ENCODE results near the gene C1orf167.

The C1orf167 gene

DNA sequence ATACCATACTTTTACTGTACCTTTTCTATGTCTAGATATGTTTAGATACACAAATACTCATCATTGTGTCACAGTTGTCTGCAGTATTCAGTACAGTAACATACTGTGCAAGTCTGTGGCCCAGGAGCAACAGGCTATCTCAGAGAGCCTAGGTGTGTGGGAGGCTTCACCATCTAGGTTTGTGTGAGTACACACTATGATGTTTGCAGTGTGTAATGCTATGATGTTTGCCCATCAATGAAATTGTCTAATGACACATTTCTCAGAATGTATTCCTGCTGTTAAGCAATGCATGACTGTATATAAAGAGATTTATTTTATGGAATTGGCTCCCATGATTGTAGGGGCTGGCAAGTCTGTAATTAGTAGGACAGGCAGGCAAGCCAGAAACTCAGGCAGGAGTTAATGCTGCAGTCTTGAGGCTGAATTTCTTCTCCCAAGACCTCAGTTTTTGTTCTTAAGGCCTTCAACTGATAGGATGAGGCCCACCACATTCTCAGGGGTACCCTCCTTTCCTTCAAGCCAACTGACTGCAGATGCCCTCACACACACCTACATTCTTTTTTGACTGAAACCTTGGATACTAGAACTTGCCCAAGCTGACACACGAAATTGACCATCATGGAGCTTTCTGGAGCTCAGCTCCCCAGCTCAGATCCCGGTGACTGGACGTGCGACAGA, 33.7 kb upstream of the C1orf167 start:
- no peaks in the 10 kb centered on the region for H3K9me3 ChIP-seq (ENCODE audit: insufficient read depth, low read length)
- no peak overlapping the region for H3K9ac ChIP-seq (ENCODE audit: low read length)
- H3K4me2 ChIP-seq (ENCODE audit: low read length) = no peak overlapping the region
- no peak overlapping the region for H3K4me3 ChIP-seq (ENCODE audit: low read length)
- no peaks in the 10 kb centered on the region for H3K4me1 ChIP-seq (ENCODE audit: low read length)
- no peaks in the 10 kb centered on the region for H3K36me3 ChIP-seq (replicated peaks; ENCODE audit: low read depth, low read length)
- no peak overlapping the region for H3K27ac ChIP-seq (ENCODE audit: low read length)
- no peak for TF ChIP-seq EZH2phosphoT487 (IDR thresholded peaks at IDR 0.05; ENCODE audit: low read depth)
- TF ChIP-seq, protein P1, sequence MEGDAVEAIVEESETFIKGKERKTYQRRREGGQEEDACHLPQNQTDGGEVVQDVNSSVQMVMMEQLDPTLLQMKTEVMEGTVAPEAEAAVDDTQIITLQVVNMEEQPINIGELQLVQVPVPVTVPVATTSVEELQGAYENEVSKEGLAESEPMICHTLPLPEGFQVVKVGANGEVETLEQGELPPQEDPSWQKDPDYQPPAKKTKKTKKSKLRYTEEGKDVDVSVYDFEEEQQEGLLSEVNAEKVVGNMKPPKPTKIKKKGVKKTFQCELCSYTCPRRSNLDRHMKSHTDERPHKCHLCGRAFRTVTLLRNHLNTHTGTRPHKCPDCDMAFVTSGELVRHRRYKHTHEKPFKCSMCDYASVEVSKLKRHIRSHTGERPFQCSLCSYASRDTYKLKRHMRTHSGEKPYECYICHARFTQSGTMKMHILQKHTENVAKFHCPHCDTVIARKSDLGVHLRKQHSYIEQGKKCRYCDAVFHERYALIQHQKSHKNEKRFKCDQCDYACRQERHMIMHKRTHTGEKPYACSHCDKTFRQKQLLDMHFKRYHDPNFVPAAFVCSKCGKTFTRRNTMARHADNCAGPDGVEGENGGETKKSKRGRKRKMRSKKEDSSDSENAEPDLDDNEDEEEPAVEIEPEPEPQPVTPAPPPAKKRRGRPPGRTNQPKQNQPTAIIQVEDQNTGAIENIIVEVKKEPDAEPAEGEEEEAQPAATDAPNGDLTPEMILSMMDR (IDR thresholded peaks at IDR 0.05; ENCODE audit: low read depth, low read length) = no peak
- H2AFZ ChIP-seq (ENCODE audit: low read depth, low read length) = no peak overlapping the region
- no peaks in the 10 kb centered on the region for H3K79me2 ChIP-seq (ENCODE audit: low read length)
- no peaks in the 10 kb centered on the region for H4K20me1 ChIP-seq (ENCODE audit: insufficient read depth, low read length)
- no peaks in the 10 kb centered on the region for H3K27me3 ChIP-seq (ENCODE audit: low read depth, low read length)

DNA sequence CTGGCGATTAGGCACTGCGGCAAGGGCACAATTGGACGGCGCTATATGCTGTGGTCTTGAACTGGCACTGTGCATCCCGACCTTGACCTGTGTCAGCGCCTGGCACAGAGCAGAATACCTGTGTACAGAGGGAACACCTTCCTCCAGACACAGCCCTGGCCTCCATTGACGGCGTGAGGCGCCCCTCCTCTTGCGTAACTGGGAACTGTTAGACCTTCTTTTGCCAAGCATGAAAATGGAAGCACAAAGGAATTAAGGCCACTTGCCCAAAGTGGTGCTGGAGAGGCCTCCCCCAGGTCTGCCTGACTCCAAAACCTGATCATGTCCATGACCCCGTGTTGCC, 32.9 kb upstream of the C1orf167 start:
- H3K4me1 ChIP-seq (ENCODE audit: low read length) = no peaks in the 10 kb centered on the region
- TF ChIP-seq EZH2phosphoT487 (IDR thresholded peaks at IDR 0.05; ENCODE audit: low read depth) = no peak
- TF ChIP-seq, protein P1 (IDR thresholded peaks at IDR 0.05; ENCODE audit: low read depth, low read length) = no peak
- no peak overlapping the region for H3K27ac ChIP-seq (ENCODE audit: low read length)
- no peak overlapping the region for H3K9ac ChIP-seq (ENCODE audit: low read length)
- H4K20me1 ChIP-seq (ENCODE audit: insufficient read depth, low read length) = no peaks in the 10 kb centered on the region
- H3K36me3 ChIP-seq (replicated peaks; ENCODE audit: low read depth, low read length) = no peaks in the 10 kb centered on the region
- H3K4me2 ChIP-seq (ENCODE audit: low read length) = no peak overlapping the region
- H2AFZ ChIP-seq (ENCODE audit: low read depth, low read length) = no peak overlapping the region
- H3K27me3 ChIP-seq (ENCODE audit: low read depth, low read length) = no peaks in the 10 kb centered on the region
- no peaks in the 10 kb centered on the region for H3K79me2 ChIP-seq (ENCODE audit: low read length)
- no peaks in the 10 kb centered on the region for H3K9me3 ChIP-seq (ENCODE audit: insufficient read depth, low read length)
- H3K4me3 ChIP-seq (ENCODE audit: low read length) = no peak overlapping the region

DNA sequence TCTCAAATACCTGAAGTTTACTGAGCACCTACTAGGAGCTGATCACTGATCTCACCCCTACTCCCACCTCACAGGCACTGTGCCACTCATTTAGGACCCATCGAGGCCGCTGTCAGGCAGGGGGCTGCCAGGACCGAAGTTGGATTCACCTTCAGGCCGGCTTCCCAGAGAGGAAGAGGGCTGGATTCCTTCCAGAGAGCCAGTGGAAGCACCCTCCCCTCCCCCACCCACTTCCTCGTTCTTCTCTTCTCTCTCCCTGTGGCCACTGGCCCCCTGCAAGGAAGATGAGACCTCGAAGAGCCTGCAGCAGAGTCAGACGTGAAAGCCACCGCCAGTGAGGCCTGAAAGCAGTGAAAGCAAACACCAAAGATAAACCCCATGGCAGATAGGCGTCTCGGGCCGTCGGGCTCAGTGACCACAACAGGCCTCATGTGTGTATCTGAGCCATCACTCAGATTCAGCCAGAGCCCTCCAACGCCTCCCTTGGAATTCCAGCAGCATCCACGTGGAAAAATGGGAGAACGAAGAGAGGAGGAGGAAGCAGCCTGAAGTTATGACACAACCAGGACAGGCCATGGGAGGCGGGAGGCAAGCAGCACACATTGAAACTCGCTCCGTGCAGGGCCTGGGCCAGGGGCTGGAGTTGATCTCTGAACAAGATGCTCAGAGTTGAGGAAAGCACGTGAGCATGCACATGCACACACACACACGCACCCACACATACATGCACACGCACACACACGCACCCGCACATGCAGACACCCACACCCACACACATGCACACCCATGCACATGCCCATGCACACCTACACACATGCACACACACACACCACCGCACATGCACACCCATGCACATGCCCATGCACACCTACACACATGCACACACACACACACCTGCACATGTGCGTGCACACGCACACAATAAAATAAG, 32.2 kb upstream of the C1orf167 start:
- Histone ChIP-seq H3K79me2 (ENCODE audit: low read length) (no peaks in the 10 kb centered on the region), H3K9me3 (ENCODE audit: insufficient read depth, low read length) (no peaks in the 10 kb centered on the region), H3K27ac (ENCODE audit: low read length) (no peak overlapping the region), H3K4me1 (ENCODE audit: low read length) (no peaks in the 10 kb centered on the region), H3K36me3 (replicated peaks; ENCODE audit: low read depth, low read length) (no peaks in the 10 kb centered on the region), H3K4me3 (ENCODE audit: low read length) (no peak overlapping the region), H3K9ac (ENCODE audit: low read length) (no peak overlapping the region), H3K27me3 (ENCODE audit: low read depth, low read length) (no peaks in the 10 kb centered on the region), H3K4me2 (ENCODE audit: low read length) (no peak overlapping the region), H4K20me1 (ENCODE audit: insufficient read depth, low read length) (no peaks in the 10 kb centered on the region), H2AFZ (ENCODE audit: low read depth, low read length) (no peak overlapping the region)
- TF ChIP-seq, protein P1 (IDR thresholded peaks at IDR 0.05; ENCODE audit: low read depth, low read length) = no peak
- no peak for TF ChIP-seq EZH2phosphoT487 (IDR thresholded peaks at IDR 0.05; ENCODE audit: low read depth)

DNA sequence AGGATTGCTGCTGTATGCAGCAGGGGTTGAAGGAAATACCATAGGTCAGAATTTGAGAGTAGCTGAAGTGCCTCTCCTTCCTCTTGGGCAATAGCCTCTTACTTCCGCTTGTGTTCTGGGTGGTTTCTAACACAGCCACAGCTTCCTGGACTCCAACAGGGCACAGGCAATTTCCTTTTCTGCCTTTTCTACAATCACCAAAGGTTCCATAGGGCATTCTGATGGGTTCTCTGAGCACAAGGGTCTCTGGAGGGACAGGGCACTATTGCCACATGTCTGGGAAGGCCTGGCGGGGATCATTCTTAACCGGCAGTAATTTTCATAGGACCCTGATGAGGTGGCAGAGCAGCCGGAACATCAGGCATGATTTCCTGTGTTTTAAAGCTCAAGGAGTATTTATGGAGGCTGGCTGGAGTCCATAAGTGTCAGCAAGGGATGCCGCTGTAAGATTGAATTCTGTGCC, 31.5 kb upstream of the C1orf167 start:
- no peaks in the 10 kb centered on the region for H3K36me3 ChIP-seq (replicated peaks; ENCODE audit: low read depth, low read length)
- TF ChIP-seq, protein P1 (IDR thresholded peaks at IDR 0.05; ENCODE audit: low read depth, low read length) = no peak
- TF ChIP-seq EZH2phosphoT487 (IDR thresholded peaks at IDR 0.05; ENCODE audit: low read depth) = no peak
- H3K4me1 ChIP-seq (ENCODE audit: low read length) = 0 out of 2 replicates have a peak, but pooled peaks cover under 1% of the 10 kb centered on the region
- H3K4me3 ChIP-seq (ENCODE audit: low read length) = no peak overlapping the region
- no peak overlapping the region; the same call in 1 of the 2 replicates for H3K4me2 ChIP-seq (ENCODE audit: low read length)
- no peak overlapping the region for H3K27ac ChIP-seq (ENCODE audit: low read length)
- no peak overlapping the region for H2AFZ ChIP-seq (ENCODE audit: low read depth, low read length)
- H3K9me3 ChIP-seq (ENCODE audit: insufficient read depth, low read length) = no peaks in the 10 kb centered on the region
- H3K9ac ChIP-seq (ENCODE audit: low read length) = no peak overlapping the region
- H3K27me3 ChIP-seq (ENCODE audit: low read depth, low read length) = no peaks in the 10 kb centered on the region
- no peaks in the 10 kb centered on the region for H3K79me2 ChIP-seq (ENCODE audit: low read length)
- H4K20me1 ChIP-seq (ENCODE audit: insufficient read depth, low read length) = no peaks in the 10 kb centered on the region

All from OCI-LY3 (cell line).